Small intestine (tissue), 7 donors: ENCODE measurements around the gene LMCD1. TPM values are rescaled to one million over a fixed set of nuclear protein-coding genes. Genes with fewer than 3 reads are reported as not detected.
"Not testable (repeated sequence)": the region's sequence is repeated elsewhere in the genome, so short reads cannot be mapped to it uniquely, and the experiment has no call there.

Experiments
- DNase-seq, 2 donors: peaks; one replicate each; pipeline versions ENCODE4 v3.0.0 to v3.0.0-alpha.2; 2013
- FAIRE-seq: peaks from 2 replicates; lab custom pipeline; 2012; peaks lifted over from hg19 to GRCh38; lab: Jason Lieb, UNC
- H3K27ac ChIP-seq, 3 donors: one replicate each; pipeline ENCODE4 v1.5.1; 2013; ENCODE audit warnings: low read length in 2 of 3, mild to moderate bottlenecking in 2 of 3, control low read depth in 1 of 3, inconsistent platforms in 1 of 3, low read depth in 1 of 3, moderate library complexity in 1 of 3
- H3K27me3 ChIP-seq, 3 donors: one replicate each; pipeline ENCODE4 v1.6.1; 2013; ENCODE audit warnings: low read length in 3 of 3, inconsistent platforms in 1 of 3; ENCODE audit not compliant: control insufficient read depth in 3 of 3, insufficient read depth in 3 of 3
- H3K36me3 ChIP-seq, 3 donors: one replicate each; pipeline ENCODE4 v1.6.1; 2013; ENCODE audit warnings: low read length in 3 of 3, inconsistent platforms in 1 of 3, low read depth in 1 of 3, mild to moderate bottlenecking in 1 of 3, moderate library complexity in 1 of 3; ENCODE audit not compliant: control insufficient read depth in 3 of 3, insufficient read depth in 2 of 3
- H3K4me1 ChIP-seq, 3 donors: one replicate each; pipeline ENCODE4 v1.6.1; 2013; ENCODE audit warnings: low read length in 2 of 3, inconsistent platforms in 1 of 3, low read depth in 1 of 3, mild to moderate bottlenecking in 1 of 3, moderate library complexity in 1 of 3; ENCODE audit not compliant: control insufficient read depth in 3 of 3, insufficient read depth in 2 of 3
- H3K4me3 ChIP-seq, 3 donors: one replicate each; pipeline ENCODE4 v1.5.1; 2013; ENCODE audit warnings: low read length in 3 of 3, control low read depth in 1 of 3, inconsistent platforms in 1 of 3, low read depth in 1 of 3, mild to moderate bottlenecking in 1 of 3, moderate library complexity in 1 of 3
- H3K9me3 ChIP-seq, 2 donors: one replicate each; pipeline ENCODE4 v1.6.1; 2013; ENCODE audit warnings: low read depth in 1 of 2, low read length in 1 of 2; ENCODE audit not compliant: control insufficient read depth in 2 of 2, insufficient read depth in 1 of 2
- WGBS, 3 donors: extraction: QIAGEN DNeasy Blood & Tissue Kit; methylation state at CpG; one replicate each; pipeline ENCODE4 v1.1.7; 2013; 5-methylcytosine and 5-hydroxymethylcytosine counted together
- polyA plus RNA-seq, 4 donors: library from polyadenylated mRNA; stranded (reverse) in 3 of 4; unstranded in 1 of 4; fragments of 200-250 nt in 3 of 4; fragments of 120-200 nt in 1 of 4; gene quantifications; one replicate each; pipeline versions ENCODE4 v1.2.1 to v1.2.3, GENCODE V29; 2013
- donor health status: healthy with polysubstance abuse.
- donor health status: control.
- donor health status: control.
- donor health status: Bipolar disorder and iron deficiency.
- donor health status: healthy.

The LMCD1 gene
- polyA plus RNA-seq, 4 donors = 2.5 to 29.4 (median 14.7) TPM

DNA sequence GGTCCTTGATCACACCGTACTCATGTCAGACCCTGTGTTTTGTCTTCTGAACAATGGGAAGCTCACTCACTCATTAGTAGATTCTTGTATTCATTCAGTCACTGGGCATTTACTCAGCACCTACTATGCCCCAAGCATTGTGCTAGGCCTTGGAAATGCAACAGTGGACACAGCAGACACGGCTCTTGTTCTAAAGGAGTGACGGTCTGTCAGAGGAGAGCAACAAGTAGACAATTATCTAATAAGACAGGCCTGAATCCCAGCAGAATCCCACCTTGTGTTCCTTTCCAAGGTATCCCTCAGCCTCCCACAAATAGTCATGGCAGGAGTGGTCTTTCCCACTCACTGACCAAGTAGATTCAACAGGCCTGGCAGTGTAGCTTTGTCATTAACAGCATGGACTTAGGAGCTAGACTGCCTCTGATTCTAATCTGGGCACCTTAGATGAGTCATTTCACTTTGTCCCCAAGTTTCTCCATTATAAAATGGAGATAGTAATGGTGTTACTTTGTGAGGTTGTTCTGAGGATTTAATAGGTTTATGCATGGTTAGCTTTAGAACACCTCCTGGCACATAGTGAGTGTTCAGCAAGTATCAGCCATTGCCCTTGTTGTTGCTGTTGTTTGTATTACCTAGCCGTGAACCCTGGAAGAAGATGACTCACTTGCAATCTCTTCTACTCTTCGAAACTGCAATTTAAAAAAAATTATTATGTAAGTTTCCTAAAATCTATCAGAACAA, 73.9 kb downstream of the LMCD1 start:
- no peak for DNase-seq
- Histone ChIP-seq H3K4me1 (no peaks in the 10 kb centered on the region), H3K27me3 (no peaks in the 10 kb centered on the region), H3K27ac (peak overlapping the region in 1 of 3 donors; percentile 26), H3K4me3 (no peak overlapping the region), H3K36me3 (peaks cover 0 to 2% (median 0%) of the 10 kb centered on the region in 3 donors), H3K9me3 (no peaks in the 10 kb centered on the region)
- WGBS, 3 donors = 84 to 89% (median 86%) methylated on average over 5 of the region's 5 CpGs
- FAIRE-seq = no peak

DNA sequence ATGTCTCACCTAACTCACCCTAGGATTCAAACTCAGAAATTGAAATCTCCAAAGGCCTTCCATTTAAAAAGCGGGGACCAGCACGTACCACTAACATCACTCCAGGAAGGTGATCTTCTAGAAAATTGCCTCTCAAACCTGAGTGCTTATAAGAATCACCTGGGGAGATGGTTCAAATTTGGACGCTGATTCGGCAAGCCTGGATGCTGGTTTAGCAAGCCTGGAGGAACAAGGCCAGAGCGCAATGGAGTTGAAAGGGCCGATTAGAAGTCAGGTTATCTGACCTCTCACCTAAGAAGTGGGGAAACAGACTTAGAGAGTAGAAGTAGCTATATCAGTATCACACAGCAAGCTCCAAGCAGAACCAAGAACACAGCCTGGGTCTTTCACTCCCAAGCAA, 74.8 kb downstream of the LMCD1 start:
- Histone ChIP-seq H3K36me3 (peaks cover 0 to 2% (median 0%) of the 10 kb centered on the region in 3 donors), H3K9me3 (no peaks in the 10 kb centered on the region), H3K27ac (peak overlapping the region in 1 of 3 donors; percentile 71), H3K4me1 (peaks cover 0 to 2% (median 0%) of the 10 kb centered on the region in 3 donors), H3K27me3 (no peaks in the 10 kb centered on the region), H3K4me3 (no peak overlapping the region)
- DNase-seq = no peak
- no peak for FAIRE-seq
- WGBS, 3 donors = 79 to 89% (median 81%) methylated on average over 6 of the region's 6 CpGs

DNA sequence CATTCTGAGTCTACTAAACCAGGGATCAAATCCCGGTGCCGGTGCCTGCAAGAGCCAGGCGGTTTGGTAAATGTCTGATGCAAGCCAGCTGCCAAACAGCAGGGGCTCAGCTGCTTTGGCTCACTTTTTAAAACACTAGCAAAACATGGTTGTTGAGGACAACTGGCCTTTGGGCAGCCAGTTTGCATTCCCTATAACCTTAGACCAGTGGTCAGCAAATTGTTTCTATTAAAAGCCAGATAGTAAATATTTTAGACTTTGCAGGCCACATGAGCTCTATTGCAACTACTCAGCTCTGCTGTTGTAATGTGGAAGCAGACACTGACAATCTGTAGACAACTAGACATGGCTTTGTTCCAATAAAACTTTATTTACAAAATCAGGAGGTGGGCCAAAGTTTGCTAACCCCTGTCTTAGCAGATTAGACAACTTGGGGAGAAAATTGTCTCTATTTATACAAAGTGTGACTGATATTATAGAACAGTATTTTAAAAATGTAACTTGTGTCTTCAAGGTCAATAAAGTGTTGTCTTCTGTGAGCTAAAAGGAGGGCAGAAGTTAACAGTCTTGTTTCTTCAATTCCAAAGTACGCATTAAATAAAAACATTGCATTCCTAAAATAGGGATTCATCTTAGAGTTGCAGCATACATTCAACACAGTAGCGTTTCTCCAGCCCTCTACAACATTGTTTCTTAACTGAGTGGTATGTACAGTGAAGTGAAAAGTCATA, 75.4 kb downstream of the LMCD1 start:
- no peak overlapping the region for H3K4me3 ChIP-seq
- no peak for FAIRE-seq
- 75 to 86% (median 77%) methylated on average over 5 of the region's 5 CpGs for WGBS, 3 donors
- peak overlapping the region in 1 of 3 donors; percentile 71 for H3K27ac ChIP-seq
- H3K27me3 ChIP-seq = no peaks in the 10 kb centered on the region
- no peak for DNase-seq
- H3K36me3 ChIP-seq = peaks cover 0 to 2% (median 0%) of the 10 kb centered on the region in 3 donors
- H3K9me3 ChIP-seq = no peaks in the 10 kb centered on the region
- peaks cover 0 to 2% (median 0%) of the 10 kb centered on the region in 3 donors for H3K4me1 ChIP-seq

- Histone ChIP-seq H3K4me1 (peaks cover 0 to 2% (median 0%) of the 10 kb centered on the region in 3 donors), H3K27me3 (no peaks in the 10 kb centered on the region), H3K9me3 (no peaks in the 10 kb centered on the region), H3K4me3 (no peak overlapping the region), H3K27ac (no peak overlapping the region), H3K36me3 (peaks cover 0 to 2% (median 0%) of the 10 kb centered on the region in 3 donors)
- DNase-seq (no peak), FAIRE-seq (no peak)
- 85 to 93% (median 89%) methylated on average over 4 of the region's 4 CpGs for WGBS, 3 donors
Observed at GRCh38 chr3:8578282-8578681, 76.7 kb downstream of the LMCD1 start.

- FAIRE-seq (no peak), DNase-seq (no peak)
- 48 to 69% (median 60%) methylated on average over 5 of the region's 5 CpGs for WGBS, 3 donors
- H3K4me3 ChIP-seq = no peak overlapping the region
- H3K36me3 ChIP-seq = peaks cover 0 to 2% (median 0%) of the 10 kb centered on the region in 3 donors
- no peaks in the 10 kb centered on the region for H3K9me3 ChIP-seq
- no peak overlapping the region for H3K27ac ChIP-seq
- H3K4me1 ChIP-seq = peaks cover 0 to 2% (median 0%) of the 10 kb centered on the region in 3 donors
- no peaks in the 10 kb centered on the region for H3K27me3 ChIP-seq
Observed at GRCh38 chr3:8579096-8579495, 77.5 kb downstream of the LMCD1 start.

DNA sequence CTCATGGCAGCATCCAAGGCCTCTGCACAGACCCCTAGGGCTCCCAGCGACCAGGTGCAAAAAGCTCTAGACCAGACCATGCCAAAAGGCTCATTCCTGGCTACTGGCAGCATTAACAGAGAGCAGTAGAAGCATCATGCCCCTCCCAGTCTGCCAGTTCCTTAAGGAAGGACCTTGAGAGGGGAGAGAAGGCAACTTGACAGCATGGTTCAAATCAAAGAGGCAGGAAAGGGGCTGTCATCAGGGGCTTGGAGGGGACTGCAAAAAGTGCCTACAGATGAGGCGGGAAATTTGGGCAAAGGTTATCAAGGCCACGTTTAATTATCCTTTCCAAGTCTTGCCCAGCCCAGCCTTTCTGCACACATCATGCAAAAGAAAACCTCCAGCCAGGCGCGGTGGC, 78.3 kb downstream of the LMCD1 start:
- DNase-seq = no peak
- Histone ChIP-seq H3K9me3 (no peaks in the 10 kb centered on the region), H3K27me3 (no peaks in the 10 kb centered on the region), H3K4me3 (no peak overlapping the region), H3K27ac (no peak overlapping the region), H3K4me1 (peaks cover 0 to 2% (median 0%) of the 10 kb centered on the region in 3 donors), H3K36me3 (peaks cover 0 to under 1% (median 0%) of the 10 kb centered on the region in 3 donors)
- FAIRE-seq = no peak
- WGBS, 3 donors = 78 to 89% (median 87%) methylated on average over 5 of the region's 5 CpGs

DNA sequence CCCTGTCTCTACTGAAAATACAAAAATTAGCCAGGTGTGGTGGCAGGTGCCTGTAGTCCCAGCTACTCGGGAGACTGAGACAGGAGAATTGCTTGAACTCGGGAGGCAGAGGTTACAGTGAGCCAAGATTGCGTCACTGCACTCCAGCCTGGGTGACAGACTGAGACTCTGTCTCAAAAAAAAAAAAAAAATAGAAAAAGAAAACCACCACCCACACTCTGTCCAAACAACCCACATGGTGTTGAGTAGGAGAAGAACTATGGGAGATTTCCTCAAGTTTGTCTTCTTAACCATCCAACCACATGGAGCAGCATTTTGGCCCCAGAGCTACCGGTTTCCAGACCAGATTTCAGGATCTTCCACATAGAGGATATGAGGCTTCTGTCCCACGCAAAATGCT, 78.8 kb downstream of the LMCD1 start:
- not testable (repeated sequence) for H3K27me3 ChIP-seq, H3K27ac ChIP-seq, H3K9me3 ChIP-seq, H3K4me1 ChIP-seq, FAIRE-seq, DNase-seq, H3K4me3 ChIP-seq, H3K36me3 ChIP-seq
- 70 to 86% (median 85%) methylated on average over 3 to 5 of the region's 5 CpGs for WGBS, 3 donors

- H3K9me3 ChIP-seq = no peaks in the 10 kb centered on the region
- 66 to 79% (median 77%) methylated on average over 3 of the region's 3 CpGs for WGBS, 3 donors
- DNase-seq (no peak), FAIRE-seq (no peak)
- H3K27ac ChIP-seq = no peak overlapping the region
- peaks cover 0 to 2% (median 0%) of the 10 kb centered on the region in 3 donors for H3K4me1 ChIP-seq
- H3K4me3 ChIP-seq = no peak overlapping the region
- H3K36me3 ChIP-seq = no peaks in the 10 kb centered on the region
- H3K27me3 ChIP-seq = no peaks in the 10 kb centered on the region
Observed at GRCh38 chr3:8581373-8581772, 79.8 kb downstream of the LMCD1 start.
